ENCODE measurements around the gene FOXD2.

The FOXD2 gene

GRCh38 chr1:47433477-47434050 is 4.3 kb upstream of the FOXD2 start:
- Histone ChIP-seq H3K9me3 (ENCODE audit: control insufficient read depth, insufficient read depth, low read depth, low read length) (no peaks in the 10 kb centered on the region), H3K36me3 (ENCODE audit: control insufficient read depth in 2 of 2, insufficient read depth in 1 of 2, low read length in 2 of 2) (peaks cover 4 to 43% of the 10 kb centered on the region in 2 experiments; a peak in 1 of 3 replicates), H3K4me3 (ENCODE audit: low read depth, low read length) (no peak overlapping the region), H3K4me1 (ENCODE audit: control insufficient read depth, insufficient read depth, low read length) (no peaks in the 10 kb centered on the region), H3K27ac (ENCODE audit: extremely low read depth, low read depth, low read length) (no peak overlapping the region)
- TF ChIP-seq ZNF704 (tag by site-specific recombination; IDR thresholded peaks at IDR 0.05) (no peak), ZFP41 (tag by site-specific recombination; IDR thresholded peaks at IDR 0.05; ENCODE audit: borderline replicate concordance) (no peak), TRIM28 (IDR thresholded peaks at IDR 0.05; ENCODE audit: borderline replicate concordance, low read length) (no peak), ZBTB7A (tag by site-specific recombination; IDR thresholded peaks at IDR 0.05; ENCODE audit: low read depth) (no peak), KLF16 (tag by site-specific recombination; IDR thresholded peaks at IDR 0.05) (no peak), ZNF324 (tag by site-specific recombination; IDR thresholded peaks at IDR 0.05) (no peak), ZBTB8A (tag by site-specific recombination; IDR thresholded peaks at IDR 0.05) (no peak), ZNF530 (tag by site-specific recombination; IDR thresholded peaks at IDR 0.05; ENCODE audit: low read depth) (no peak), HOXA7 (CRISPR knock-in tag; IDR thresholded peaks at IDR 0.05; ENCODE audit: borderline replicate concordance) (no peak), TCF7L2 (IDR thresholded peaks at IDR 0.05; ENCODE audit: borderline replicate concordance, low read depth, low read length) (no peak), ZNF398 (tag by site-specific recombination; IDR thresholded peaks at IDR 0.05) (no peak), GLIS1 (tag by site-specific recombination; IDR thresholded peaks at IDR 0.05) (no peak), ZNF133 (tag by site-specific recombination; IDR thresholded peaks at IDR 0.05) (no peak)
- TF ChIP-seq, protein P1, sequence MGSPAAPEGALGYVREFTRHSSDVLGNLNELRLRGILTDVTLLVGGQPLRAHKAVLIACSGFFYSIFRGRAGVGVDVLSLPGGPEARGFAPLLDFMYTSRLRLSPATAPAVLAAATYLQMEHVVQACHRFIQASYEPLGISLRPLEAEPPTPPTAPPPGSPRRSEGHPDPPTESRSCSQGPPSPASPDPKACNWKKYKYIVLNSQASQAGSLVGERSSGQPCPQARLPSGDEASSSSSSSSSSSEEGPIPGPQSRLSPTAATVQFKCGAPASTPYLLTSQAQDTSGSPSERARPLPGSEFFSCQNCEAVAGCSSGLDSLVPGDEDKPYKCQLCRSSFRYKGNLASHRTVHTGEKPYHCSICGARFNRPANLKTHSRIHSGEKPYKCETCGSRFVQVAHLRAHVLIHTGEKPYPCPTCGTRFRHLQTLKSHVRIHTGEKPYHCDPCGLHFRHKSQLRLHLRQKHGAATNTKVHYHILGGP (tag by site-specific recombination; IDR thresholded peaks at IDR 0.05): no peak
- TF ChIP-seq, protein P2, sequence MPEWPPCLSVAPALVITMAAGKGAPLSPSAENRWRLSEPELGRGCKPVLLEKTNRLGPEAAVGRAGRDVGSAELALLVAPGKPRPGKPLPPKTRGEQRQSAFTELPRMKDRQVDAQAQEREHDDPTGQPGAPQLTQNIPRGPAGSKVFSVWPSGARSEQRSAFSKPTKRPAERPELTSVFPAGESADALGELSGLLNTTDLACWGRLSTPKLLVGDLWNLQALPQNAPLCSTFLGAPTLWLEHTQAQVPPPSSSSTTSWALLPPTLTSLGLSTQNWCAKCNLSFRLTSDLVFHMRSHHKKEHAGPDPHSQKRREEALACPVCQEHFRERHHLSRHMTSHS (tag by site-specific recombination; IDR thresholded peaks at IDR 0.05): no peak
- TF ChIP-seq, protein P3, sequence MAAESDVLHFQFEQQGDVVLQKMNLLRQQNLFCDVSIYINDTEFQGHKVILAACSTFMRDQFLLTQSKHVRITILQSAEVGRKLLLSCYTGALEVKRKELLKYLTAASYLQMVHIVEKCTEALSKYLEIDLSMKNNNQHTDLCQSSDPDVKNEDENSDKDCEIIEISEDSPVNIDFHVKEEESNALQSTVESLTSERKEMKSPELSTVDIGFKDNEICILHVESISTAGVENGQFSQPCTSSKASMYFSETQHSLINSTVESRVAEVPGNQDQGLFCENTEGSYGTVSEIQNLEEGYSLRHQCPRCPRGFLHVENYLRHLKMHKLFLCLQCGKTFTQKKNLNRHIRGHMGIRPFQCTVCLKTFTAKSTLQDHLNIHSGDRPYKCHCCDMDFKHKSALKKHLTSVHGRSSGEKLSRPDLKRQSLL (tag by site-specific recombination; IDR thresholded peaks at IDR 0.05): no peak
- TF ChIP-seq, protein P4, sequence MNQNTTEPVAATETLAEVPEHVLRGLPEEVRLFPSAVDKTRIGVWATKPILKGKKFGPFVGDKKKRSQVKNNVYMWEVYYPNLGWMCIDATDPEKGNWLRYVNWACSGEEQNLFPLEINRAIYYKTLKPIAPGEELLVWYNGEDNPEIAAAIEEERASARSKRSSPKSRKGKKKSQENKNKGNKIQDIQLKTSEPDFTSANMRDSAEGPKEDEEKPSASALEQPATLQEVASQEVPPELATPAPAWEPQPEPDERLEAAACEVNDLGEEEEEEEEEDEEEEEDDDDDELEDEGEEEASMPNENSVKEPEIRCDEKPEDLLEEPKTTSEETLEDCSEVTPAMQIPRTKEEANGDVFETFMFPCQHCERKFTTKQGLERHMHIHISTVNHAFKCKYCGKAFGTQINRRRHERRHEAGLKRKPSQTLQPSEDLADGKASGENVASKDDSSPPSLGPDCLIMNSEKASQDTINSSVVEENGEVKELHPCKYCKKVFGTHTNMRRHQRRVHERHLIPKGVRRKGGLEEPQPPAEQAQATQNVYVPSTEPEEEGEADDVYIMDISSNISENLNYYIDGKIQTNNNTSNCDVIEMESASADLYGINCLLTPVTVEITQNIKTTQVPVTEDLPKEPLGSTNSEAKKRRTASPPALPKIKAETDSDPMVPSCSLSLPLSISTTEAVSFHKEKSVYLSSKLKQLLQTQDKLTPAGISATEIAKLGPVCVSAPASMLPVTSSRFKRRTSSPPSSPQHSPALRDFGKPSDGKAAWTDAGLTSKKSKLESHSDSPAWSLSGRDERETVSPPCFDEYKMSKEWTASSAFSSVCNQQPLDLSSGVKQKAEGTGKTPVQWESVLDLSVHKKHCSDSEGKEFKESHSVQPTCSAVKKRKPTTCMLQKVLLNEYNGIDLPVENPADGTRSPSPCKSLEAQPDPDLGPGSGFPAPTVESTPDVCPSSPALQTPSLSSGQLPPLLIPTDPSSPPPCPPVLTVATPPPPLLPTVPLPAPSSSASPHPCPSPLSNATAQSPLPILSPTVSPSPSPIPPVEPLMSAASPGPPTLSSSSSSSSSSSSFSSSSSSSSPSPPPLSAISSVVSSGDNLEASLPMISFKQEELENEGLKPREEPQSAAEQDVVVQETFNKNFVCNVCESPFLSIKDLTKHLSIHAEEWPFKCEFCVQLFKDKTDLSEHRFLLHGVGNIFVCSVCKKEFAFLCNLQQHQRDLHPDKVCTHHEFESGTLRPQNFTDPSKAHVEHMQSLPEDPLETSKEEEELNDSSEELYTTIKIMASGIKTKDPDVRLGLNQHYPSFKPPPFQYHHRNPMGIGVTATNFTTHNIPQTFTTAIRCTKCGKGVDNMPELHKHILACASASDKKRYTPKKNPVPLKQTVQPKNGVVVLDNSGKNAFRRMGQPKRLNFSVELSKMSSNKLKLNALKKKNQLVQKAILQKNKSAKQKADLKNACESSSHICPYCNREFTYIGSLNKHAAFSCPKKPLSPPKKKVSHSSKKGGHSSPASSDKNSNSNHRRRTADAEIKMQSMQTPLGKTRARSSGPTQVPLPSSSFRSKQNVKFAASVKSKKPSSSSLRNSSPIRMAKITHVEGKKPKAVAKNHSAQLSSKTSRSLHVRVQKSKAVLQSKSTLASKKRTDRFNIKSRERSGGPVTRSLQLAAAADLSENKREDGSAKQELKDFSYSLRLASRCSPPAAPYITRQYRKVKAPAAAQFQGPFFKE (tag by site-specific recombination; IDR thresholded peaks at IDR 0.05; ENCODE audit: borderline replicate concordance): no peak
- TF ChIP-seq, protein P5, sequence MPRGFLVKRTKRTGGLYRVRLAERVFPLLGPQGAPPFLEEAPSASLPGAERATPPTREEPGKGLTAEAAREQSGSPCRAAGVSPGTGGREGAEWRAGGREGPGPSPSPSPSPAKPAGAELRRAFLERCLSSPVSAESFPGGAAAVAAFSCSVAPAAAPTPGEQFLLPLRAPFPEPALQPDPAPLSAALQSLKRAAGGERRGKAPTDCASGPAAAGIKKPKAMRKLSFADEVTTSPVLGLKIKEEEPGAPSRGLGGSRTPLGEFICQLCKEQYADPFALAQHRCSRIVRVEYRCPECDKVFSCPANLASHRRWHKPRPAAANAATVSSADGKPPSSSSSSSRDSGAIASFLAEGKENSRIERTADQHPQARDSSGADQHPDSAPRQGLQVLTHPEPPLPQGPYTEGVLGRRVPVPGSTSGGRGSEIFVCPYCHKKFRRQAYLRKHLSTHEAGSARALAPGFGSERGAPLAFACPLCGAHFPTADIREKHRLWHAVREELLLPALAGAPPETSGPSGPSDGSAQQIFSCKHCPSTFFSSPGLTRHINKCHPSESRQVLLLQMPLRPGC (tag by site-specific recombination; IDR thresholded peaks at IDR 0.05): no peak
- POLR2A ChIA-PET: no interaction called here
- CTCF ChIA-PET: interaction anchor here (0.6 to 9.7 kb wide), 13 partner anchors 9 to 294 kb away, joined by 3 to 120 read pairs (median 5); no protein-coding TSS in a partner anchor
